ENCODE data around the gene PDC. TPM values are rescaled to one million over a fixed set of nuclear protein-coding genes. Genes with fewer than 3 reads are reported as not detected.
"Not testable (repeated sequence)": the region's sequence is repeated elsewhere in the genome, so short reads cannot be mapped to it uniquely, and the experiment has no call there.

The PDC gene
- total and polyA plus RNA-seq, 9 donors: 0.09 to 0.55 (median 0.18) TPM; not detected in 3

- no peak for DNase-seq
- no CpG with 5 or more reads among the region's 4 CpGs for WGBS (ENCODE audit: insufficient coverage)
- no peaks in the 10 kb centered on the region for H3K27me3 ChIP-seq (ENCODE audit: control insufficient read depth, insufficient read depth, low read length)
- H3K36me3 ChIP-seq (ENCODE audit: control insufficient read depth, insufficient read depth, low read length): no peaks in the 10 kb centered on the region
- no peak overlapping the region for H3K27ac ChIP-seq (ENCODE audit: low read length)
- no peaks in the 10 kb centered on the region for H3K4me1 ChIP-seq (ENCODE audit: control insufficient read depth, insufficient read depth, low read length)
- no peak overlapping the region for H3K4me3 ChIP-seq (ENCODE audit: low read length)
- no peaks in the 10 kb centered on the region for H3K9me3 ChIP-seq (replicated peaks; ENCODE audit: control insufficient read depth, low read depth, low read length)
Measured at GRCh38 chr1:186473047-186473446, 12.1 kb upstream of the PDC start.

GRCh38 chr1:186465946-186466345 lies 5.0 kb upstream of the PDC start:
- H3K27me3 ChIP-seq (ENCODE audit: control insufficient read depth, insufficient read depth, low read length): no peaks in the 10 kb centered on the region
- no peaks in the 10 kb centered on the region for H3K4me1 ChIP-seq (ENCODE audit: control insufficient read depth, insufficient read depth, low read length)
- peak; percentile 81 for DNase-seq
- H3K9me3 ChIP-seq (replicated peaks; ENCODE audit: control insufficient read depth, low read depth, low read length): no peaks in the 10 kb centered on the region
- H3K36me3 ChIP-seq (ENCODE audit: control insufficient read depth, insufficient read depth, low read length): no peaks in the 10 kb centered on the region
- H3K4me3 ChIP-seq (ENCODE audit: low read length): no peak overlapping the region
- peak overlapping the region; percentile 25 for H3K27ac ChIP-seq (ENCODE audit: low read length)
- WGBS (ENCODE audit: insufficient coverage): no CpG with 5 or more reads among the region's 2 CpGs

GRCh38 chr1:186465491-186465890 lies 4.6 kb upstream of the PDC start:
- H3K27me3 ChIP-seq (ENCODE audit: control insufficient read depth, insufficient read depth, low read length); H3K36me3 ChIP-seq (ENCODE audit: control insufficient read depth, insufficient read depth, low read length); H3K4me1 ChIP-seq (ENCODE audit: control insufficient read depth, insufficient read depth, low read length); H3K9me3 ChIP-seq (replicated peaks; ENCODE audit: control insufficient read depth, low read depth, low read length); H3K4me3 ChIP-seq (ENCODE audit: low read length); DNase-seq: not testable (repeated sequence)
- H3K27ac ChIP-seq (ENCODE audit: low read length): peak overlapping the region; percentile 25

- H3K36me3 ChIP-seq (ENCODE audit: control insufficient read depth, insufficient read depth, low read length): no peaks in the 10 kb centered on the region
- no peaks in the 10 kb centered on the region for H3K4me1 ChIP-seq (ENCODE audit: control insufficient read depth, insufficient read depth, low read length)
- no peak overlapping the region for H3K4me3 ChIP-seq (ENCODE audit: low read length)
- WGBS (ENCODE audit: insufficient coverage): no CpG with 5 or more reads among the region's 3 CpGs
- H3K27ac ChIP-seq (ENCODE audit: low read length): no peak overlapping the region
- H3K9me3 ChIP-seq (replicated peaks; ENCODE audit: control insufficient read depth, low read depth, low read length): no peaks in the 10 kb centered on the region
- no peaks in the 10 kb centered on the region for H3K27me3 ChIP-seq (ENCODE audit: control insufficient read depth, insufficient read depth, low read length)
- no peak for DNase-seq
Measured at GRCh38 chr1:186463926-186464325, 3.0 kb upstream of the PDC start.

GRCh38 chr1:186463511-186463910 lies 2.6 kb upstream of the PDC start:
- WGBS (ENCODE audit: insufficient coverage): 70% methylated on average over 4 of the region's 5 CpGs
- no peaks in the 10 kb centered on the region for H3K36me3 ChIP-seq (ENCODE audit: control insufficient read depth, insufficient read depth, low read length)
- no peaks in the 10 kb centered on the region for H3K27me3 ChIP-seq (ENCODE audit: control insufficient read depth, insufficient read depth, low read length)
- no peaks in the 10 kb centered on the region for H3K9me3 ChIP-seq (replicated peaks; ENCODE audit: control insufficient read depth, low read depth, low read length)
- H3K4me1 ChIP-seq (ENCODE audit: control insufficient read depth, insufficient read depth, low read length): no peaks in the 10 kb centered on the region
- DNase-seq: no peak
- no peak overlapping the region for H3K4me3 ChIP-seq (ENCODE audit: low read length)
- H3K27ac ChIP-seq (ENCODE audit: low read length): no peak overlapping the region

GRCh38 chr1:186459161-186459560 lies 1.8 kb downstream of the PDC start:
- not testable (repeated sequence) for H3K4me1 ChIP-seq (ENCODE audit: control insufficient read depth, insufficient read depth, low read length); H3K27me3 ChIP-seq (ENCODE audit: control insufficient read depth, insufficient read depth, low read length); H3K9me3 ChIP-seq (replicated peaks; ENCODE audit: control insufficient read depth, low read depth, low read length); DNase-seq; H3K4me3 ChIP-seq (ENCODE audit: low read length); H3K36me3 ChIP-seq (ENCODE audit: control insufficient read depth, insufficient read depth, low read length); H3K27ac ChIP-seq (ENCODE audit: low read length)
- 85% methylated on average over 5 of the region's 14 CpGs for WGBS (ENCODE audit: insufficient coverage)

- no peaks in the 10 kb centered on the region for H3K36me3 ChIP-seq (ENCODE audit: control insufficient read depth, insufficient read depth, low read length)
- H3K9me3 ChIP-seq (replicated peaks; ENCODE audit: control insufficient read depth, low read depth, low read length): no peaks in the 10 kb centered on the region
- H3K27ac ChIP-seq (ENCODE audit: low read length): no peak overlapping the region
- H3K4me3 ChIP-seq (ENCODE audit: low read length): no peak overlapping the region
- WGBS (ENCODE audit: insufficient coverage): 83% methylated on average over 1 of the region's 3 CpGs
- DNase-seq: no peak
- no peaks in the 10 kb centered on the region for H3K4me1 ChIP-seq (ENCODE audit: control insufficient read depth, insufficient read depth, low read length)
- H3K27me3 ChIP-seq (ENCODE audit: control insufficient read depth, insufficient read depth, low read length): no peaks in the 10 kb centered on the region
Measured at GRCh38 chr1:186456729-186457255, 4.1 kb downstream of the PDC start.

GRCh38 chr1:186454981-186455380 lies 5.9 kb downstream of the PDC start:
- Histone ChIP-seq H3K4me3 (ENCODE audit: low read length) (no peak overlapping the region), H3K27ac (ENCODE audit: low read length) (no peak overlapping the region), H3K27me3 (ENCODE audit: control insufficient read depth, insufficient read depth, low read length) (no peaks in the 10 kb centered on the region), H3K36me3 (ENCODE audit: control insufficient read depth, insufficient read depth, low read length) (no peaks in the 10 kb centered on the region), H3K4me1 (ENCODE audit: control insufficient read depth, insufficient read depth, low read length) (no peaks in the 10 kb centered on the region), H3K9me3 (replicated peaks; ENCODE audit: control insufficient read depth, low read depth, low read length) (no peaks in the 10 kb centered on the region)
- no peak for DNase-seq
- WGBS (ENCODE audit: insufficient coverage): 67% methylated on average over 1 of the region's 3 CpGs

GRCh38 chr1:186446152-186446551 lies 14.8 kb downstream of the PDC start:
- H3K4me1 ChIP-seq (ENCODE audit: control insufficient read depth, insufficient read depth, low read length): no peaks in the 10 kb centered on the region
- no CpG with 5 or more reads among the region's 4 CpGs for WGBS (ENCODE audit: insufficient coverage)
- H3K4me3 ChIP-seq (ENCODE audit: low read length): no peak overlapping the region

GRCh38 chr1:186443638-186444037 lies 17.3 kb downstream of the PDC start:
- Histone ChIP-seq H3K36me3 (ENCODE audit: control insufficient read depth, insufficient read depth, low read length) (no peaks in the 10 kb centered on the region), H3K27ac (ENCODE audit: low read length) (no peak overlapping the region), H3K4me1 (ENCODE audit: control insufficient read depth, insufficient read depth, low read length) (no peaks in the 10 kb centered on the region), H3K4me3 (ENCODE audit: low read length) (no peak overlapping the region), H3K9me3 (replicated peaks; ENCODE audit: control insufficient read depth, low read depth, low read length) (no peaks in the 10 kb centered on the region), H3K27me3 (ENCODE audit: control insufficient read depth, insufficient read depth, low read length) (no peaks in the 10 kb centered on the region)
- DNase-seq: no peak
- WGBS (ENCODE audit: insufficient coverage): no CpG with 5 or more reads among the region's 2 CpGs

More at GRCh38 chr1:186446152-186446551, 14.8 kb downstream of the PDC start:
- Histone ChIP-seq H3K27ac (ENCODE audit: low read length) (no peak overlapping the region), H3K9me3 (replicated peaks; ENCODE audit: control insufficient read depth, low read depth, low read length) (no peaks in the 10 kb centered on the region), H3K36me3 (ENCODE audit: control insufficient read depth, insufficient read depth, low read length) (no peaks in the 10 kb centered on the region), H3K27me3 (ENCODE audit: control insufficient read depth, insufficient read depth, low read length) (no peaks in the 10 kb centered on the region)
- no peak for DNase-seq
